ENCODE data around the gene ARHGEF25.
"Not testable (repeated sequence)": the region's sequence is repeated elsewhere in the genome, so short reads cannot be mapped to it uniquely, and the experiment has no call there.

Gene ARHGEF25

GRCh38 chr12:57632958-57633840 is 22.0 kb downstream of the ARHGEF25 start, which contains the start of gene B4GALNT1:
B4GALNT1 (minus strand) TSS chr12:57633201; CDS start chr12:57632132, 1,069 bp downstream.
- in situ Hi-C loops (cut with MboI; ENCODE audit: low sequenced_read_pairs): no loop called here

GRCh38 chr12:57636731-57637130 is 25.5 kb downstream of the ARHGEF25 start:
- in situ Hi-C loops (cut with MboI; ENCODE audit: low sequenced_read_pairs): not testable (repeated sequence)

- in situ Hi-C loops (cut with MboI; ENCODE audit: low sequenced_read_pairs): no loop called here
Measured at GRCh38 chr12:57637364-57637763, 26.1 kb downstream of the ARHGEF25 start.

GRCh38 chr12:57638096-57638495 is 26.9 kb downstream of the ARHGEF25 start:
- in situ Hi-C loops (cut with MboI; ENCODE audit: low sequenced_read_pairs): no loop called here

- in situ Hi-C loops (cut with MboI; ENCODE audit: low sequenced_read_pairs): no loop called here
Measured at GRCh38 chr12:57640175-57641042, 29.2 kb downstream of the ARHGEF25 start.

- in situ Hi-C loops (cut with MboI; ENCODE audit: low sequenced_read_pairs): no loop called here
Measured at GRCh38 chr12:57641699-57642442, 30.6 kb downstream of the ARHGEF25 start.

- in situ Hi-C loops (cut with MboI; ENCODE audit: low sequenced_read_pairs): not testable (repeated sequence)
Measured at GRCh38 chr12:57645990-57646658, 34.9 kb downstream of the ARHGEF25 start.

GRCh38 chr12:57646659-57647049 is 35.4 kb downstream of the ARHGEF25 start:
- in situ Hi-C loops (cut with MboI; ENCODE audit: low sequenced_read_pairs): not testable (repeated sequence)

- in situ Hi-C loops (cut with MboI; ENCODE audit: low sequenced_read_pairs): no loop called here
Measured at GRCh38 chr12:57654042-57654441, 42.8 kb downstream of the ARHGEF25 start.

- in situ Hi-C loops (cut with MboI; ENCODE audit: low sequenced_read_pairs): no loop called here
Measured at GRCh38 chr12:57655541-57656240, 44.5 kb downstream of the ARHGEF25 start.

GRCh38 chr12:57656408-57656807 is 45.2 kb downstream of the ARHGEF25 start:
- in situ Hi-C loops (cut with MboI; ENCODE audit: low sequenced_read_pairs): not testable (repeated sequence)

- in situ Hi-C loops (cut with MboI; ENCODE audit: low sequenced_read_pairs): no loop called here
Measured at GRCh38 chr12:57657744-57658143, 46.5 kb downstream of the ARHGEF25 start.

GRCh38 chr12:57658890-57659289 is 47.7 kb downstream of the ARHGEF25 start:
- in situ Hi-C loops (cut with MboI; ENCODE audit: low sequenced_read_pairs): no loop called here

GRCh38 chr12:57661376-57661775 is 50.1 kb downstream of the ARHGEF25 start:
- in situ Hi-C loops (cut with MboI; ENCODE audit: low sequenced_read_pairs): no loop called here

- in situ Hi-C loops (cut with MboI; ENCODE audit: low sequenced_read_pairs): not testable (repeated sequence)
Measured at GRCh38 chr12:57665066-57665820, 54.0 kb downstream of the ARHGEF25 start.
